Glomerular endothelial cell (primary cell): Measurements from ENCODE around the gene DPF3. TPM values are rescaled to one million over a fixed set of nuclear protein-coding genes. Genes with fewer than 3 reads are reported as not detected.

Experiments
- DNase-seq: peaks from one replicate; pipeline ENCODE4 v3.0.0-alpha.2; 2011; ENCODE audit warnings: low read depth, low spot score; ENCODE audit errors: extremely low read depth
- total RNA-seq: library from RNA; depleted of rRNA; stranded (reverse); fragments of >200 nt; gene quantifications from 2 replicates; pipeline ENCODE4 v1.2.3, GENCODE V29; 2015

DPF3 gene
- total RNA-seq, 1 donor from 2014 or later, result 6.2 TPM

DNA sequence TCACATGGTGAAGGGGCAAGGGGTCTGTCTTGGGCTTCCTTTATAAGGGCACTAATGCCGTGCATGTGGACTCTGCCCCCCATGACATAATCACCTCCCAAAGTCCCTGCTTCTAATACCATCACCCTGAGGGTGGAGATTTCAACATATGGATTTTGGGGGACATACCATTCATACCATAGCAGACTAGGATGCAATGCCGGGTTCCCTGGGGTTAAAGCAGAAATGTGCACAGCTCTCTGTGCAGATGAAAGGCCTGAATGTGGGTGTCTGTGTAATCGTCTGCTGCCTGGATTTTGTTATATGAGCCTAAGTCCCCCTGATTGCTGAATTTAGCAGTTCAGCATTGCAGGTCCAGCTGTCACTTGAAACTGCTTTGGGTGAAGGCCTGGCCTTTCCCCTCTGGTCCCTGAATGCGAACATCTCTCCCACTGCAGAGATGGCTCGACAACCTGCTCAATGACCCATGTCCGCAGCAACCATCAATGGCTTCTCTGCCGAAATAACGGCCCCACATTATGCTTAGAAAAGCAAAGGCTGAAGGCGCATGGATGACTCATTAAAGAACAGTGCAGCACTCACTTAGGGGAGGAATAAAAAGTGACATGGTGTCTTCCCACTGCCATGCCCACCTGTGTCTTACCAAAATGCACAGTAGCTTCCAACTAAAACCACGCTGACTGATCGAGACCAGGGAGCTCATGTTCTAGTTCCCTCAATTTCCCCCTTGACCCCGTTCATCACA lies 286.3 kb downstream of the DPF3 start:
- no peak for DNase-seq

- DNase-seq, result no peak
Observed at GRCh38 chr14:72606879-72607278, 287.0 kb downstream of the DPF3 start.

GRCh38 chr14:72605921-72606220 lies 288.0 kb downstream of the DPF3 start:
- DNase-seq, result no peak

- no peak for DNase-seq
Observed at GRCh38 chr14:72605096-72605920, 288.6 kb downstream of the DPF3 start.

DNA sequence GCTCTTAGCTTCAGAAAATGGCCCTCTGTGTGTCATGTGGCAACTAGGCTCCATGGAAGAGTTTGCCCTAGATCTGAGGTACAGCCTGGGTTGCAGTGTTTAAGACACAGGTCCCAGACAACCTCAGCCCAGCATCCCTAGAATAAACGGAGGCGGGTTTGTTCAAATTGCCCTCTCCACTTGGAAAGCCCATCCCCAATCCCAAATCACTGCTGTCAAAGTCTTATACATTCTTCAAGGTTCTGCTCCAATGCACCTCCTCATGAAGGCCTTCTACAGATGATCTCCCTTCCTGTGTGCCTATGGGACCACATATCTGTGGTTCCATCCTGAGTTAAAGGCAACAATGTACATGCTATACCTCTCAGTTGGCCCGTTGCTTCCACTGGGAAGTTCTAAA lies 289.8 kb downstream of the DPF3 start:
- DNase-seq, result no peak

DNA sequence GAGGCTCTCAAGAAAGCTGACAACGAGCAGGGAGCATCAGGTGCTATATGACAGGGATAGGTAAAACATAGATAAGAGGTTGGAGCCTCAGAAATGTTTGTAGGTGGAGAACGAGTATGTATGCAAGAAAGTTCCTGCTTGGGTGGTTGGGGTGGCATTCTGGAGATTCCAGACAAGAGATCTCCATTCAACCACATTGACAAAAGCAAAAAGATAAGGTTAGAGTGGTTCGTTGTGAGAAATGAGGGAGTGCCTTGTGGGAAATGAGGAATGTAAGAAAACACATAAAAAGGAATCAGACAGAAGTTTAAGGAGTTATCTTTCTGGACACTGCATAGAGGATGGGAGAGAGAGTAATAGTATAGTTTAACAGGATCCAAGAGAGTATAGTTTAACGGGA lies 290.3 kb downstream of the DPF3 start:
- no peak for DNase-seq

DNA sequence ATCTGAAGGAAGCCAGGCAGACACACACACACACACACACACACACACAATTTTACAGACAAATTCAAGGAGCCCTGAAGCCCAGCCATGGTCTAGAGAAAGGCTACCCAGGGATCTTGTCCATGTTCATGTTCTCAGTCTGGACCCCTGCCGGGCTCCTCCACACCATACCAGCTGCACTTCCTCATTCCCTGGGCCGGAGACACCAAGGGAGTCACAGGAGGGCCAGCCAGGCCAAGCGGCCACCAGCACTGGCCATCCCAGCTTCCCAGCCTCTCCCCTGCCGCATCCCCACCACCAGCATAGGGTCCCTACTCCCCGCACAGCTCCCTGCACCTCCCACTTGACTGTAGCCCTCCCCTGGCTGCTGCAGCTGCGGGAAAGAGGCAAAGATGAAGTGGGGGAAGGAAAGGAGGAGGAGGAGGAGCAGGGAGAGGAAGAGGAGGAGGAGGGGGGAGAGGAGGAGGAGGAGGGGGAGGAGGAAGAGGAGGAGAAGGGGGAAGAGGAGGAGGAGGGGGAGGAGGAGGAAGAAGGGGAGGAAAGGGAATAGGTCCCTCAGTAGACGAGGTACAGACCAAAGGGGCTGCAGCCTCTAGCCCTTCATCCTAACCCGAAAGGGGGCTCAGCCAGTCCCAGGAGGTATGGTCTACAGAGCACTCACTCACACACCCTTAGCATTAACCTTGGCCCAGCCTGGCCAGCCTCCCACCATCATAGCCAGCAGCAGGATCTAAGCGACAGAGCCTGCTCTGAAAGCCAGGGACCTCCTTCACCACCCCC lies 293.2 kb downstream of the DPF3 start:
- no peak for DNase-seq

DNA sequence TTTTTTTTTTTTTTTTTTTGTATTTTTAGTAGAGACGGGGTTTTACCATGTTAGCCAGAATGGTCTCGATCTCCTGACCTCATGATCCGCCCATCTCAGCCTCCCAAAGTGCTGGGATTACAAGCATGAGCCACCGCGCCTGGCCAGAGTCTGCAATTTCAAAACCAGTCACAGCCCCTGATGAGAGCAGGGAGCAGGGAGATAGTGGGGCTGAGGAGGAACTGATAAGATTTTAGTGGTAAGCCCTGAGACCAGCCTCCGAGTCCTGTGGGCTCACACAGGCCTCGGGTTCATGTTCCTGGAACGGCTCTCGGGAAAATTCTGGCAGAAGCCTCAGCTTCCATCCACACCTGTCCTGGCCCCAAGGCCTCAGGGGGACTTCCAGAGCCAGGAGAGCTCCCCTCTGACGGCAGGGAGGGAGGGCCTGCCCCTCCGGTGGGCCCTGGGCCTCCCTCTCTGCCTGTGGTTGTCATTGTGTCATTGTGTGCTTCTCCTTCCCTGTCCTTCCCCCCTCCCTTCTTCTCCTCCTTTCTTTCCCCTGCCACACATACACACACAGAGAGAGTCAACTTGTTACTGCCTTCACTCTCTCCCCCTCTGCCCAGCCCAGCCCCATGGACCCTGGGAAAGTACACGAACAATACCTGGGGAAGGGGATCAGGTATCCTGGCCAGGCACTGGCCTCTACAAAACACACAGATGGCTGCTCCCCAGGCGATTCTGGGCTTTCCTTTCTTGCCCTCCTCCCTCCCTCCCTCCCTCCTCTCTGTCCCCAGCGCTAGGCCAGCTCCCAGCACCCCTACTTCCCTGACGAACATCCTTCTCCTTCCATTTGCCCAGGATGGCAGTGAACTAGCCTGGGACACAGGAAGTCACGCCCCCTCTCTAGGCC lies 294.1 kb downstream of the DPF3 start:
- DNase-seq, result no peak

DNA sequence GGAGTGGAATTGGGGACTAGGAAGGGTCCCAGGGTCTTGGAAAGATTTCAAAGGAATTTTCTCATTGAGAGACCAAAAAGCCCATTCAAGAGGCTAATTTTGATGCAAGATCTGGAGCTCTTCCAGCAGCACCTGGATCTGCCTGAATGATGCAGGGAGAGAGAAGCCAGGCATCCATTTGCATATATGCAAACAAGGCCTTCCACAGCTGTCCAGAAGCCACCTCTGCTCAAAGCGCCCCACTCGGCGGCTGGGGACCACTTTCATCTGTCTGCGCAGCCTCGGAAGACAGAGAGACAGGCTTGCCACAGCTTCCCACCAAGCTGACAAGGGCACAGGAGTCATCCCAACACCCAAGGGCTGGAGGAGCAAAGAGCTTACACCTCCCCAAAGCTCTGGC lies 295.6 kb downstream of the DPF3 start:
- no peak for DNase-seq

- no peak for DNase-seq
Observed at GRCh38 chr14:72597252-72598233, 296.4 kb downstream of the DPF3 start.

DNA sequence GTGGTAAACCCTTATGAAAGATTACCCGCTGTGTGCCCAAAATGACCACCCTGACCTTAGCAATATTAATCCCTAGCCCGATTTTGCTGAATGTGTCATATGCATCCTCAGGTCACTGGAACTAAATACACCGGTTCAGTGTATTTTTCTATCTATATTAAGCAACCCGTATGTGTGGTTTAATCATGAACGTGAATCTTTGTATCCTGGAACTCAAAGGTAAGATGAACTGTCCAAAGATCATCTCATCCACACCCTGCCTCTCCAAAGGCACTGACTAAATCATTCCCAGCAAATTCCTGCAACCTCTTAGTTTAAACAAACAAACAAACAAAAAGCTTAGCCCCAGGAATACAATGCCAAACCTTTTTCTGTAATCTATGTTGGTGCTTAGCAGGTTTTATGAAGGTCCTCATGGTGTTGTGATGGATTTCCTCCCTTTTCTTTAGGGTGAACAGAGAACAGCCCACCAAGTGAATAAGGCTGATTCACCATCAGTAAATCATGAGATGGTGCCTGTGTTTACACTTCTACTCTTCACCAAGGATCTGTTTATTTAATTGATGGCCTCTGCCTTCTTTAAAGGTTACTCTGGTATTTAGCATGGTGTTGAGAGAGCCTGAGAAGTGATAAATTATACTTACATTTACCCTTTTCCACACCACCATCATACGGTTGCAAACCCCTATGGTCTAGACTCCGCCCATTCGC lies 298.6 kb downstream of the DPF3 start:
- no peak for DNase-seq

DNA sequence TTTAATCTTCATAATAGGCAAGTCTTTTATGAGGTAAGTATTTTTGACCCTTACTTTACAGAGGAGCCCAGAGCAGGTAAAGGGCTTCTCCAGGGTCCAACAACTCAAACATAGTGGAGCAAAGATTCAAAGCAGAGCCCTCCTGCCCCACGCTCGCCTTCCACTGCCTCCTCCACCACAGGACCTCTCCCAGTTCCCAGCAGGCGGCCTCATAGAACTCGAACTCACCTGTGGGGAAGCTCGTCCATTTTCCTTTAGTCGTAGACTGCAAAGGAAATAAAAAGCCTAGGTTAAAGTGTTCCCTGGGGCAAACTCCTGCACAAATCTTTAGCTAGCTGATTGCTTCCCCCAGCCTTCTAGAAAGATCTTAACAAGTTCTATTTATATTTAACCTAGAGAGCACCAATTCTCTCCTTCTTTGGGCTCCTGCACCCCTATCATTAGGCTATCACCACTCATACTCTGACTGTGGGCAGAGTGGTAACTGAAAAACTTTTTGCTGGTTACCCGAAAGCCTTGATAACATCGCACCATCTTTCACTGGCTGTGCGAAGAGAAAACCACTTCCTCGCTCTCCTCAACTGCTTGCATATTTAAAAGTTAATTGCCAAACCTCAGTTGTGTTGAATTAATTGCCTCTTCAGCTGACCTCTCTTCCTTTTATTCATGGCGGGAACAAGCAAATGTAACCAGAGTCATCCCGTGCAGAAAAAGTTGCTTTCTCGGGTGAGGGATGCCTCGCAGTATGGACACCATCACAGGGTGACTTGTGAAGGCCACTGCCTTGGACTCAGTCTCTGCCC lies 299.6 kb downstream of the DPF3 start:
- DNase-seq, result no peak

GRCh38 chr14:72591391-72591790 lies 302.5 kb downstream of the DPF3 start:
- DNase-seq, result no peak

GRCh38 chr14:72590577-72590976 lies 303.3 kb downstream of the DPF3 start:
- DNase-seq, result no peak

- DNase-seq, result no peak
Observed at GRCh38 chr14:72589652-72590051, 304.2 kb downstream of the DPF3 start.

DNA sequence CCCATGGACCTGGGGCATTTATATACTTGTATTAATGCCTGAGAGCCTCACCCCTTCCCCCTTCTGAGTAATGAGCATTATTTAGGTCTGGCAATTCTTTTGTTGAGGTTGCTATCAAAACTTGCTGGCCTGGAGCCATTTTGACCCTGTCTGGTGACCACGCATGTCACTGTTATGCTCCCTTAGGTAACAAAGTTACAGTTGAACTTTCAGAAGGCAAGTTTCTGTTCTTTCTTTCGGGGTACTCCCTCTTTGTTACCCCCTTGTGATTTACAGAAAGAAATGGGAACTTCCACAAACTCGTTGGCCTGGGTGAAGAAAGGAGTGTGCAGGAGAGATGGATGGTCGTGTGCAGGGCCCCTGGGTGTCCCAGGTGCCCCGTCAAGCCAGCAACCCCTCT lies 305.4 kb downstream of the DPF3 start:
- DNase-seq, result no peak

- DNase-seq, result no peak
Observed at GRCh38 chr14:72583316-72584272, 310.3 kb downstream of the DPF3 start.
